Measurements from ENCODE around the gene WWC2. TPM values are rescaled to one million over a fixed set of nuclear protein-coding genes. Genes with fewer than 3 reads are reported as not detected.
"Not testable (repeated sequence)": the region's sequence is repeated elsewhere in the genome, so short reads cannot be mapped to it uniquely, and the experiment has no call there.

The WWC2 gene
- total RNA-seq, 1 donor from 2014 or later = 28.6 TPM

DNA sequence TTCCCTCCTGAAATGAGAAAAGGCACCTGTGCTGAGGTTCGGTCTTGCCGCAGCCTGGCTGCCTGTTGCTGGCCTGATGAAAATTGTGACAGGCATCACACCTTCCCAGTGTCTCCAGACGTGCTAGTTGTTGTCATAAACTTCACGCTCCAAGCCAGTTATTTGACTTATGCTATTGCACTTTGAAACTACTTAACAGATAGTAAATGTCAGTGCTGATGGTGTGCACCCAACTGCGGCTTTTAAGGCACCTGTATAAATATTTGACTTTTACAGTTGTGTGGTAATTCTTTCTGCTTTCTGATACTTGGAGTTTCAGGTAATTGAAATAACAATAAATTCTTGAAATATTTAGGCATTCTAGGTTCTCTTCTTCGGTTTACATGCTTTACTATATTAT lies 1.8 kb downstream of the WWC2 start:
- no peak for DNase-seq

DNA sequence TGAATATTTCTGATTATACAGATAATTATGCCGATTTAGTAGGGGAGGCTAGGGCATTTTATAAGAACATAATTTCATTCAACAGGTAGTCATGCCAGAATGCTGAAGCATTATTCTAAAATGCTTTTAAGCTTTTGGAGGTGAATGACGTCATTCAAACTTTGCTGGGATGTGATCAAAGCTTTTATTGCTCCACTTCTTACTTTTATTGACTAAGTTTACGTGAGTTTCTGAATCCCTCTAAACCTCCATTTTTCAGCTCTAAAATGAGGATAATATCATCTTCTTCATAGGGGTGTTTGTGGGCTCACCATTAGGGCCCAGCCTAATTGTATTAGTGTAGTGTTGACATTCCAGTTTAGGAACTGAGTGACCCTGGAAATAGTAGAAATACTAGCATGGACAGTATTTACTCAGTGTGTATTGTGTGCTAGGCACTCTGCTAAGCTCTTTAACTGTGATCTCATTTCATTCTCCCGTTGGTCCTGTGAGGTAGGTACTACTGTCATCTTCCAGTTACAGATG lies 3.0 kb downstream of the WWC2 start:
- DNase-seq = no peak

DNA sequence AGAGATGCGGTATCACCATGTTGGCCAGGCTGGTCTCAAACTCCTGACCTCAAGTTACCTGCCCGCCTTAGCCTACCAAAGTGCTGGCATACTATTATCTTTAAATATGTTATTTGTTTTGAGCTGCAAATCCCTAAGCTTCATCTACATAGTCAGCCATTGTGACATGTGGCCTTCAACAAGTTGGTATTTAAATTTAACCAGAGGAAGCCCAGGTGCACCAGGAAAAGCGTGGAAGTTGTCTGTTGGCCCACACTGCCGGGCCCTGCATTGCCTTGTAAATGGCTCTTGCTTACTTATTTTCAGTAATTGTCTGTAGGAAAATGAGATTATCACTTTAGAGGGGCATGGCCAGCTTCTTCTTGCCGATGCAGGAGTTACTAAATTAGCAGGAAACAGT lies 6.0 kb downstream of the WWC2 start:
- no peak for DNase-seq

DNA sequence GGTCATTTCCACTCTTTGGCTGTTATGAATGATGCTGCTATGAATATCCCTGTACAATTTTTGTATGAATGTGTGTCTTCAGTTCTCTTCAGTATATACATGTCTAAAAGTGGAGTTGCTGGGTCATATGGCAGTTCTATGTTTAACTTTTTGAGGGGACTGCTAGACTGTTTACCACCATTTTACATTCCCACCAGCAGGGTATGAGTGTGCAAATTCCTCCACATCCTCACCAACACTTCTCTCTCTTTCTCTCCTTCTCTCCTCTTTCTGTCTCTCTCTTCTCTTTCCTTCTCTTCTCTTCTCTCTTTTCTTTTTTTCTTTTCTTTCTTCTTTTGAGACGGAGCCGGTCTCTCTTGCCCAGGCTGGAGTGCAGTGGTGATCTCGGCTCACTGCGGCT lies 7.8 kb downstream of the WWC2 start:
- no peak for DNase-seq

DNA sequence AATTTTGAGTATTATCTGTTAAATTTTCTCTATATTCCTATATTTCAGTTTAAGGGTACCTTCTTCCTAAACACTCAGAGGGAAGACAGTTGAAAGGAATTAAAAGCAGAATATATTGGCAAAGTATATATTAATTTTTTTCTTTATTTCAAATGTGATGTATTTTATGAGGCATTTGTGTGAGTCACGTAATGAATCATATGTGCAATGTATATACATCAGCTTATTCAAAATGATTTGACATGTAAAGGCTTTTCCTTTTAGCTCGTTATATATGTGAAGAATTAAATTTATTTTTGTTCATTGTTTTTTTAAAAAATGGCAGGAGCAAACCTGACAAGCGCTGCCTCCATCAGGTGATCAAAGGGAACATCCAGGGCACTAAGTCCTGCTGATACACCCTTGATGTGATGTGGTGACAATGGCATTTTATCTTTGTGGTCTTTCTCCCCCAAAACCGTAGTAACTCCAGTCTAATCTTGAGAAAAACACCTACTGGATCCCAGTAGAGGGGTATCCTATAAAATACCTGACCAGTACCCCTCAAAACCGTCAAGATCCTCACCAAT lies 8.9 kb downstream of the WWC2 start:
- DNase-seq = no peak

DNA sequence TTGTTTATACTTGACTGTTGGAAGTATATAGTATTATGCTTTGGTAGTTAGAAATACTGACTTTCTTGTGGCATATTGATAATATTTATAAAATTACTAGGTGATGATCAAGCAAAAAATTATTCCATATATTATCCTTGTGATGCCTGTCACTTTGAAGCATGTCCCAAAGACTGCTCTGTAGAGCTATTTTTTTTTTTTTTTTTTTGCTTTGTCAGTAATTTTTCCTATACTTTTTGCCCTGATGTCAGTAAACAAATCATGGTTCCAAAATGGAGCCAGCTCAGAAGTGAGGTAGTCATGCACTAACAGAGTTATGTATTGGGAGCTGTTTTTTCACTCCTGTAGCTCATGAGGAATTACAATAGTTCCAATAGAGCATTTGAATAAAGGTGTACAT lies 11.2 kb downstream of the WWC2 start:
- DNase-seq = no peak

DNA sequence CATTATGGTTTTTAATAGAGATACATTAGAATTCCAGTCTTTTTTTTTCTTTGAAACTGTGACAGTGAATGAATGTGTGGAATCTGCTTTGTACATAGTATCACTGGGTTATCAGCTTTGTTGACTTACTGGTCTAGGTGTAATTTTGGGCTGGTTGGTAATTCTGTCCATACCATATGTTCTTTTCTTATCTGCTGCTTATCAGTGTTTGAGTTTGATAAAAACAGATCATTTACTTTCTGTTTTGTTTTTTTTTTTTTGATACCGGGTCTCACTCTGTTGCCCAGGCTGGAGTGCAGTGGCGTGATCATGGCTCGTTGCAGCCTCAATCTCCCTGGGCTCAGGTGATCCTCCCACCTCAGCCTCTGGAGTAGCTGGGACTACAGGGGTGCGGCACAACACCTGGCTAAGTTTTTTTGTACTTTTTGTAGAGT lies 12.4 kb downstream of the WWC2 start:
- no peak for DNase-seq

DNA sequence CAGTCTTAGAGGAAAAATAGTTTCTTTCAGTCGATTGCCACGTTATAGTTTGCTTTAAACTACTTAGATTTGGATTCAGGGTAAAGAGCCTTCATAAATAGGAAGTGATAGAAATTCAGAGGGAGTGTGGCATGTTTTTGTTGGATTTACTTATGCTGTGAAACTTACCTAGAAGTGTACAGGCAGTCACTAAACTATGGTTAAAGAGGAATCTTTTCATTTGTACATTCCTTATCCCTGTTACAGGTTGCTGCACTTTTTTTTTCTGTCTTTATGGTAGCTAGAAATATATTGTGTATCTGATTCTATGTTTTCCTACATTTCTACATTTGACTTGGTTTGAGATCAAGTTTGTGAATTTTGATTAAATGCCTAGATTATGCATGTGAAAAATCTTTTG lies 19.1 kb downstream of the WWC2 start:
- DNase-seq = no peak

DNA sequence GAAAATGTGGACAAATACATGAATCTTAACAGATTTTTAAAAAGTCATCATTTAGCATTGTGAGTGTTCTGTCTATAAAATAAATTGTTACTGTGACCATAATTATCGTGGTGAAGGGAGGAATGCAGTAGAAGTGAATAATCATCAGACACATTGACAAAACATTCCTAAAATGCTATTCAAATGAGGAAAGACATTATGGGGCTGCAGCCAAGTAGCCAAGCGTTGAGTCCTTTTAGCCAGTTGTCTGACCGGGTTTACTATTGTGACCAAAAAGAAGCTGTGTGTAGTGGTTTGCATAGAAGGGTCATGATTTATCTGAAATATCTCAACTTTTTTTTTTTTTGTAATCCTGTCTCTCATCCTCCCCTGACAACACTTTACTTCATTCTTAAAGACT lies 19.5 kb downstream of the WWC2 start:
- DNase-seq = no peak

DNA sequence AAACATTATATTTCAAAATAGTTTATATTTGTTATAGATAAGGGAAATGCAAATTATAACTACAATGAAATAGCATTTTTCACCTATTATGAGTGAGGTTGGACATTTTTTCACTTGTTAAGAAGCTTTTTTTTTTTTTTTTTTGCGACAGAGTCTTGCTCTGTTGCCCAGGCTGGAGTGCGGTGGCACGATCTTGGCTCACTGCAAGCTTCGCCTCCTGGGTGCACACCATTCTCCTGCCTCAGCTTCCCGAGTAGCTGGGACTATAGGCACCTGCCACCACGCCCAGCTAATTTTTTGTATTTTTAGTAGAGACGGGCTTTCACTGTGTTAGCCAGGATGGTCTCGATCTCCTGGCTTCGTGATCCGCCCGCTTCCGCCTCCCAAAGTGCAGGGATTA lies 22.6 kb downstream of the WWC2 start:
- not testable (repeated sequence) for DNase-seq

DNA sequence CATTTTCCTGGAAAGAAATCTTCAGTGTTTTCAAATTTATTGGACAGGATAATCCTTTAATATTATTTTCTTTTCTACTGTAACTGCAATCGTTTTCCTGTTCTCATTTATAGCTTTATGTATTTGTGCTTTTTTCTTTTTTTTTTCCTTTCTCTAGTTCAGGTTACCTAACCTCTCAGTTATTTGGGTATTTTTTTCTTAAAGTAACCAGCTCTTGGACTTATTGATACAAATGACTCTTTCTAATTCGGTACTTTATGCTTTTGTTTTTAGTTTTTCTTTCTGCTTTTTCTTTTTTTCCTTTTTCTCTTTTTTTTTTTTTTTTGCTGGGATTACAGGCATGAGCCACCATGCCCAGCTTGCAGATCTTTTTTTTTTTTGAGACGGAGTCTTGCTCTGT lies 25.2 kb downstream of the WWC2 start:
- no peak for DNase-seq

DNA sequence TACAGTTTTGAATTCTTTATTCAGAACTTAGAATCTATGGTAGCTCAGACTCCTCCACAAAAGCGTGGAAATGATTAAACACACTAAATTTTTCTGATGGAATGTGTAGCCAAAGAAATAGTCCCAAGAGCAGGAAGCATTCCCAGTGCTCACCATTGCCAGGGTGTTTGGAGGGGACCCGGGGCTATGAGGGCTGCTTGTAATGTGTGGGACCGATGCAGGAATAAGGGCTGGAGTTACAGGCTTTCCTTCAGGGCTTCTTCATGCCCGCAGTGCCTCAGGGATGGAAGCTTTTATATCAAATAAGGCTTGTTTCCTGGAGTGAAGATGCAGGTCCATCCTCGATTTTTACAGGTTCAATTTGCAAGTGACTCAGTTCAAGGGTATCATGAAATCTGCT lies 25.8 kb downstream of the WWC2 start:
- DNase-seq = no peak

DNA sequence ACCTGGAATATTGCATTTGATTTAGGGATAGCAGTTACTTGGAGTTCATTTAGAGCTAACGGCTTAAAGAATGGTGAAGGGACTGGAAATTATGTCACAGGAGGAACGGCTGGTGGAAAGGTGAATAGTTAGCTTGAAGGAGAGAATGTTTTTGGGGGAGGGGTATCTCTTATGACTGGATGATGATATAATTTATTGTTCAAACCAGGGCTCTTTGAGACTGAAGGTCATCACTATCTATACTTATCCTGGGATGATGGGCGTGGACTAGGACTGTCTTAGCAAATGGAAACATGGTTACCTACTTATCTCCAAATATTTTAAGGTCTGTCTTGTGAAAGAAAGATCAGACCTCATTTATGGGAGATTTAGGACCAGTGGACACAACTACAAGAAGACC lies 30.1 kb downstream of the WWC2 start:
- DNase-seq = no peak

DNA sequence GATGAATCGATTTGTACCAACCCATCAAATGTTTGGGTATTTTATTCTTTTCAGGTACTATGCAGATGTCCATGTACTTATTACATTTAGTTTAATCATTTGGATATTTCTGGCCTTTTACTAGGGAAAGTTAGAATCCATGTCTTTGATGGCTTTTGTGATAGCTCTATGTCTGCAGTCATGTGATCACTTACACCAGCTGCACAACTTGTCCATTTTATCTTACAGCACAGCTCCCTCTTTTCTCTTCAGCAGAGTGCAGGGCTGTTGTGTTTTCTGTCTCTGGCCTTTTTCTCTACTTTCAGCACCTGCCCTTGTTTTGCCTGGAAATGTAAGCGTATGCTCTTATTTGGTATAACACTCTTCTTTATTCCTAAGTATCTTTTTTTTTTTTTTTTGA lies 30.6 kb downstream of the WWC2 start:
- no peak for DNase-seq

DNA sequence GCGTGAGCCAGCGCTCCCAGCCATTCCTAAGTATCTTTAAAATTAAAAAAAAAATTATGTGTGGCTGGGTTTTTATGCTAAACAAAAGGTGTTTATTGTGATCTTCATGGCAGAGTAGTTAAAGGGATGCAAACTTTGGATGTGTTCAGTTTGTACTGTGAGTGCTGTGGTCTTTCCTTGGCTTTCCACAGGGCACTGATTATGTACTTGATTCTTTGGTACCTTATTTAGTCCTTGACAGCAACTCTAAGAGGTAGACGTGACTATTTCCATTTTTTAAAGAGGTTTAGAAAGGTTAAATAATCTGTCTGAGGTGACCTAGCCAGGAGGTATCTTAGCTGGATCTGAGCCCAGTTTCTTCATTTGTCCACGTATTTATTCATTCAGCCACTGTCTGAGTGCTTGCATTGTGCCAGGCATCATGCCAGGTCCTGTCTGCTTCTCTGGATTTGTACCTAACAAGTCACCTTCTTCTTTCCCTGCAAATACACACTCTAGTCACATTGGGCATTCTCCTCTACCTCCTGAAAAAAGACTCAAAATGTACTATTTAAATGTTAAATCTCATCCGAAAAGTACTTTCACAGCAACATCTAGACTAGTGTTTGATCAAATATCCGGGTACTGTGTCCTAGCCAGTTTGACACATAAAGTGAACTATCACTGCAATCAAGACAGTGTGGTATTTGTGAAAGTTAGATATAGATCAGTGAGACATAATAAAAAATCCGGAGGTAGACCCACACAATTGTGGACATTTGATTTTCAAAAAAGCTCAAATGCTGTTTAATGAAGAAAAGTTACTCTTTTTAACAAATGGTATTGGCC lies 31.5 kb downstream of the WWC2 start:
- DNase-seq = no peak

DNA sequence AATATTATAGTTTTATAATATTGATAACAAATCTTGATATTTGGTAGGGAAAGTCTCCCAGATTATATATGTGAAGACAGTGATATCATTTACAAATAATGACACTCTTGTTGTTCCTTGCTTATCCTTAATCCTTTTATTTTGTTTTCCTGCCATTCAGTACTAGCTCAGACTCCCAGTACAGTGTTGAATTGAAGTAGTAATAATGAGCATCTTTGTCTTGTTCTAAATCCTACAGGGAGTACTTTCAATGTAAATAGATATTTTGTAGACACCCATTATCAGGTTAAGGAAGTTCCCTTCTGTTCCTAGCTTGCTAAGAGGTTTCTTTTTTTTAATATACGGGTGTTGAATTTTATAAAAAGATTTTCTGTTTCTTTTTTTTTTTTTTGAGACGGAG lies 33.0 kb downstream of the WWC2 start:
- no peak for DNase-seq

DNA sequence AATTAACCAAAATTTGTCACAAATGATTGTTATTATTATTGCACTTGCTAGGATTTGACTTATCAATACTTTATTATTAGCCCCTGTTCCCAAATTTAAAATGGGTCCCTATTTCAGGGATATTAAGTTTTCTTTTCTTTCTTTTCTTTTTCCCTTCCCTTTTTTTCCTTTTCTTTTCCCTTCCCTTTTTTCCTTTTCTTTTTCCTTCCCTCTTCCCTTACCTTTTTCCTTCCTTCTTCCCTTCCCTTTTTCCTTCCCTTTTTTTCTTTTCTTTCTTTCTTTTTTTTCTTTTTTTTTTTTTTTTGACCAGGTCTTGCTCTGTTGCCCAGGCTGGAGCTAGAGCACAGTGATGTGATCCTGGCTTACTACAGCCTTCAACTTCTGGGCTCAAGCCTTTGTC lies 33.8 kb downstream of the WWC2 start:
- no peak for DNase-seq

DNA sequence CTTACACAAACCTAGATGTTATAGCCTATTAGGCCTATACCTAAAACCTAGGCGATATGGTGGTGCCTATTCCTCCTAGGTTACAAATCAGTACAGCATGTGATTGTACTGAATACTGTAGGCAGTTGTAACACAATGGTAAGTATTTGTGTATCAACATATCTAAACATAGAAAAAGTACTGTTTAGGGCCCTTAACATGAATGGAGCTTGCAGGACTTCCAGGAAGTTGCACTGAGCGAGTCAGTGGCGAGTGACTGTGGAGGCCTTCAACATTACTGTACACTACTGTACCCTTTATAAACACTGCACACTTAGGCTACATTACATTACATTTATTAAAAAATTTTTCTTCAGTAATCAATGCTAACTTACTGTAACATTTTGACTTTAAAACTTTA lies 37.8 kb downstream of the WWC2 start:
- DNase-seq = no peak

DNA sequence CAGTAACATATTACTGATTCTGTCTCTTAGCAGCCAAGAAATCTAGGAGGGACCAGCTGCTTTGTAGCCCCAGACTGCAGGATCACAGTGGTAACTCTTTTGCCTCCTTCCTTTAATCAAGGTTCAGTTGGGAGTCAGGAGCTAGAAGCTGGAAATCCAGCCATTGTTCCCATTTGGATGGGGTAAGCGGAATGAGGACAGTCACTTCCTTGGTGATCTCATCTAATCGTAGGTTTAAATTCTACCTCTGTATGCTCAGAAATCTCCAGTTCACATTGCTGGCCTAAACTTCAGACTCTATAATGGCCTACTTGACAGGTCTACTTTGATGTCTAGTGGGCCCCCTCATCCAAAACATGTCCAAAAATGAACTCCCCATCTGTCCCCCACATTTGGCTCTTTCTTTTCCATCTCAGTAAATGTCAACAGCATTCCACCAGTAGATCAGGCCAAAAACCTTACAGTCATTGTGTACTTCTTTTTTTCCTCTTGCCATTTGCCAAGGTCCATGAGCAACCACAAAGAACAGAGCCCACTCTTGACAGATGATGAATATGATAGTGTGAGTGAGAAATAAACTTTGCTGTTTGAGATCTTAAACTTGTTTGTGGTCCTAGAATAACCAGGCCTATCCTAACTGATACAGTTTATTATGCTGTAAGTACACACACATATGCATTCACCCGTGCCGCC lies 40.1 kb downstream of the WWC2 start:
- no peak for DNase-seq

DNA sequence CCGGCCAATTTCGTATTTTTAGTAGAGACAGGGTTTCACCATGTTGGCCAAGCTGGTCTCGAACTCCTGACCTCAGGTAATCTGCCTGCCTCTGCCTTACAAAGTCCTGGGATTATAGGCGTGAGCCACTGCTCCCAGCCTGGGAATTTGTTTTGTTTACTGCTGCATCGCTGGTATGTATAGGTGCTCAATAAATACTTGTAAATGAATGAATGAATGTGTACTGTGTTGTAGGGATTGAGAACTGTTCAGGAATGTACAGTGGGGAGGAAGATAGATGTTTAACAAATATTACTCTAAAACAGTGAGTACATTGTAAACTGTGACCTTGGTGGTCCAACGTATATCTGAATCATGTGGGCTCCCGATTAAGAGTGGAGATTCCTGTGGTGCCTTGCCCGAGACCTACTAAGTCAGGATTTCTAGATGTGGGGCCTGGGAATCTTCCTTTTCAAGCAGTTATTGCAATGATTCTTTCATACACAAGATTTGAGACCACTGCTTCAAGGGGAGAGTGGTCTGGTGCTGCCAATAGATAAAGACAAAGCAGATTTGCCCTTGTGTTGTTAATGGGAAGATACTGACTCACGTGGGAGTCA lies 41.0 kb downstream of the WWC2 start:
- no peak for DNase-seq

DNA sequence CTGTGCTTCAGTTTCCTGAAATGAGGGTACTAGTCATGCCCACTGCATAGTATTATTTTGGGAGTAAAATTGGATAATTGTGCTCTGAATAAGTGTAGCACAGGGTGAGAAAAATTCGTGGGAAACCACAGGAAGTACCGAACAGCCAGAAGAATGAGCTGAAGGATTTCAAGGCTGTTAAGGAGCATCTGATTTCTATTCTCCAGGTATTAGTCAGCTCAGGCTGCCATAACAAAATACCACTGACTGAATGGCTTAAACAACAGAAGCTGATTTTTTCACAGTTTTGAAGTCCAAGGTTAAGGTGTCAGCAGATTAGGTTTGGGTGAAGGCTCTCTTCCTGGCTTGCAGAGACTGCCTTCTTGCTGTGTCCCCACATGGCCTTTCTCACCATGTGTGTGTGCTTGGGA lies 41.9 kb downstream of the WWC2 start:
- no peak for DNase-seq

DNA sequence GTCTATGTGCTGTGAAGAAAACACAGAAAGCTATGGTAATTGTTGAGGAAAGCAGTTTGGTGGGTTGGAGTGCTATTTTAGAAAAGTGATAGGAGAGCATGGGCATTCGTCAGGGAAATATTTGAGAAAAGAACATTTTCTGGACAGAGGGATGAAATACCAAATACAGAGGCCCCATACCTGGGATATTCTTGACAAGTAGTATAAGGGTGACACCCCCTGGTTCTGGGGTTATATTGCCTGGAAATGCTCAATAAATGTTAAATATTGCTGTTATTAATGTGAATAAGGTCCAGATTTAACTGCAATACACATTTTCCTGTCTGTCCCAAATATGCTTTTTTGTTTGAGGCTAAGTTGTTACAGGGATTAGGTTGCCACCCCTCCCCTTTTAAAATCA lies 42.9 kb downstream of the WWC2 start:
- no peak for DNase-seq

Measured in tongue (tissue), 2 donors.